Activated naive CD4-positive, alpha-beta T cell treated with anti-CD3 and anti-CD28 coated beads, Interleukin-2, amount 10 ng/mL, durations not matched to agents 7 days and 5 days (primary cell): ENCODE measurements around the gene SRI.
"Not testable (repeated sequence)": the region's sequence is repeated elsewhere in the genome, so short reads cannot be mapped to it uniquely, and the experiment has no call there.

Source experiments
- CTCF ChIA-PET: fragments of 350-600 bp; sonication (Branson Sonifier 250); formaldehyde crosslinking; loops from one replicate; lab custom pipeline; 2021; ENCODE audit warnings: antibody characterized with exemption; lab: Charles Lee
- DNase-seq: peaks from one replicate; pipeline ENCODE4 v3.0.0-alpha.2; 2020
- H3K27ac Mint-ChIP-seq: one replicate; pipeline ENCODE4 v1.8.0; 2021; ENCODE audit warnings: mild to moderate bottlenecking, moderate library complexity, mixed read lengths
- H3K27me3 Mint-ChIP-seq: one replicate; pipeline ENCODE4 v1.8.0; 2021; ENCODE audit warnings: mild to moderate bottlenecking, mixed read lengths
- H3K36me3 Mint-ChIP-seq: one replicate; pipeline ENCODE4 v1.8.0; 2021; ENCODE audit warnings: mixed read lengths
- H3K4me1 Mint-ChIP-seq: one replicate; pipeline ENCODE4 v1.8.0; 2021; ENCODE audit warnings: mixed read lengths
- H3K4me3 Mint-ChIP-seq: one replicate; pipeline ENCODE4 v1.8.0; 2021; ENCODE audit warnings: mild to moderate bottlenecking, moderate library complexity, mixed read lengths
- H3K9me3 Mint-ChIP-seq: one replicate; pipeline ENCODE4 v1.8.0; 2021; ENCODE audit warnings: mixed read lengths

The SRI gene

GRCh38 chr7:88184848-88185304 is 35.0 kb downstream of the SRI start:
- H3K27ac Mint-ChIP-seq: no peak overlapping the region

DNA sequence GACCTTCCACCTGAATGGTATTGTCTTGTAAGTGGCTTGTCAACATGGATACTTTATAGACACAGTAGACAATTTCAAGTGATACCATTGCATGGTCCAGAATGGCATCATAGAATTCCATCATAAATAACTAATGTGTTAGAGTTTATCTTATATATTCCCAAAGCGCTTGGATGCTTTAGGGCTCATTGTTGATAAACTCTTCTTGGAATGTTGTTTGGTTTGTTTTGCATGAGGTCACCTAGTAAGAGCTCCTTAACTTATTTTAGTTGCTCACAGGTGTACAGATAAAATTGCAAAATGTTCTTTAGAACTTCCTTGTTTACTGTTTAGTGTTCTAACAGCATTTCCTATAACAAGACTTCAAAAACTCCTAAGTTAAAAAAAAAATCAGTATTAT is 36.8 kb downstream of the SRI start:
- Mint-ChIP-seq H3K27ac (no peak overlapping the region), H3K27me3 (no peaks in the 10 kb centered on the region), H3K9me3 (no peaks in the 10 kb centered on the region), H3K4me3 (no peak overlapping the region), H3K36me3 (no peaks in the 10 kb centered on the region), H3K4me1 (no peaks in the 10 kb centered on the region)
- CTCF ChIA-PET: no interaction called here
- DNase-seq: no peak

More at GRCh38 chr7:88184848-88185304, 35.0 kb downstream of the SRI start:
- no peaks in the 10 kb centered on the region for H3K9me3 Mint-ChIP-seq
- no peaks in the 10 kb centered on the region for H3K27me3 Mint-ChIP-seq
- DNase-seq: no peak
- no peaks in the 10 kb centered on the region for H3K36me3 Mint-ChIP-seq
- H3K4me3 Mint-ChIP-seq: no peak overlapping the region
- CTCF ChIA-PET: no interaction called here
- H3K4me1 Mint-ChIP-seq: no peaks in the 10 kb centered on the region

- H3K27me3 Mint-ChIP-seq: no peaks in the 10 kb centered on the region
- no peak overlapping the region for H3K27ac Mint-ChIP-seq
- H3K4me1 Mint-ChIP-seq: no peaks in the 10 kb centered on the region
- H3K4me3 Mint-ChIP-seq: no peak overlapping the region
- H3K9me3 Mint-ChIP-seq: no peaks in the 10 kb centered on the region
- no peaks in the 10 kb centered on the region for H3K36me3 Mint-ChIP-seq
- CTCF ChIA-PET: no interaction called here
- DNase-seq: no peak
These were observed 43.6 kb downstream of the SRI start for GRCh38 chr7:88176190-88176589.

- Mint-ChIP-seq H3K27me3 (no peaks in the 10 kb centered on the region), H3K4me3 (no peak overlapping the region), H3K27ac (no peak overlapping the region), H3K4me1 (no peaks in the 10 kb centered on the region), H3K36me3 (no peaks in the 10 kb centered on the region), H3K9me3 (no peaks in the 10 kb centered on the region)
- CTCF ChIA-PET: no interaction called here
- no peak for DNase-seq
These were observed 47.0 kb downstream of the SRI start for GRCh38 chr7:88172842-88173241.

DNA sequence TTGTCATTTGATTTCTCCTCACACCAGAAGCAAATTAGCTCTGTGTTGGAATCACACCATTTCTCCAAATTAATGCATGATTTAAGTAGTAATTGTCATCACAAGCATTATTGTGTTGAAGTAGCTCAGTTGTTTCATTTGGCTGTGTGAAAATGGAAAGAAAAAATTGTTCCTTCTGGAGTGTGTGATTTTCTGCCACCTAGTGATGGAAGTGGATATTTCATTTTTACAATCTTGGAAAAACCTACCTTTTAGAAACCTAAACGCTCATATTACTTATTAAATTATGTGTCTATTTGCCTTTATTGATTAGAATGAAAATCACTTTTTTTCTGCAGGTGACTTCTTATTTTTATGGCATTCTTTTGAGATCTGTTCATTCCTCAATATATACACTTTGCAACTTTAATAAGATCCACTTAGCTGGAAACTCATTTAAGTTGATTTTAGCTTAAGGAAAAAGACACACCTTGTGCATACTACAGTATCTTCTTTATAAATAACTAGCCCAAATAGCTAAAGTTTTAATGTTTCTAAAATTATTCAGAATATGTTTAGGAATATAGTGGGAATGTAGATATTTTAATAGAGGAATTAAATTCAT is 50.0 kb downstream of the SRI start:
- no peak for DNase-seq
- Mint-ChIP-seq H3K9me3 (no peaks in the 10 kb centered on the region), H3K4me3 (no peak overlapping the region), H3K4me1 (no peaks in the 10 kb centered on the region), H3K27me3 (no peaks in the 10 kb centered on the region), H3K36me3 (no peaks in the 10 kb centered on the region), H3K27ac (no peak overlapping the region)
- CTCF ChIA-PET: interaction anchor here (0.7 to 2.6 kb wide), 8 partner anchors 21 to 664 kb away, joined by 3 to 10 read pairs (median 3); no protein-coding TSS in a partner anchor

DNA sequence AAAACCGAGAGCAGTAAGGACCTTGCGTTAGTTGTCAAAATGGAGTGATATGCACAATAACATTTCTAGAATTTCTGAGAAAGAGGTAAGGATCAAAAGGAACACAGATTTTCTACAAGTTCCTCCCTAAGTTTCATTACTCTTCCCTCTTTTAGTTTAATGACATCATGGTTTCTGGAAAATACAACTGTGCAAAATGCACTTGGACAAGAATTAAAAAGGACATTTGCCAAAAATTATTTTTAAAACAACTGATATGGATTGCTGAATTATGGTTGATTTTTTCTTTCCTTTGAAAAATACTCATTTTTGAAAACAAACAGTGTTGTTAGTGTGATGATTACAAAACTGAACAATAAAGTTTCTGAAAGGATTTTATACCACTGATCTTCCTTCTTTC is 52.1 kb downstream of the SRI start:
- CTCF ChIA-PET: interaction anchor here (0.9 kb wide), 1 partner anchor 369 kb away, joined by 3 read pairs; no protein-coding TSS in a partner anchor

GRCh38 chr7:88167223-88167622 is 52.6 kb downstream of the SRI start:
- H3K36me3 Mint-ChIP-seq: no peaks in the 10 kb centered on the region
- H3K9me3 Mint-ChIP-seq: no peaks in the 10 kb centered on the region
- CTCF ChIA-PET: interaction anchor here (0.6 to 0.9 kb wide), 2 partner anchors 261 to 369 kb away, joined by 3 read pairs; no protein-coding TSS in a partner anchor
- no peak overlapping the region for H3K4me3 Mint-ChIP-seq
- H3K4me1 Mint-ChIP-seq: no peaks in the 10 kb centered on the region
- H3K27me3 Mint-ChIP-seq: no peaks in the 10 kb centered on the region
- DNase-seq: no peak
- H3K27ac Mint-ChIP-seq: no peak overlapping the region

More for the DNA sequence above, 52.1 kb downstream of the SRI start:
- H3K27ac Mint-ChIP-seq: no peak overlapping the region
- H3K4me1 Mint-ChIP-seq: no peaks in the 10 kb centered on the region
- no peaks in the 10 kb centered on the region for H3K36me3 Mint-ChIP-seq
- H3K27me3 Mint-ChIP-seq: no peaks in the 10 kb centered on the region
- H3K9me3 Mint-ChIP-seq: no peaks in the 10 kb centered on the region
- H3K4me3 Mint-ChIP-seq: no peak overlapping the region
- DNase-seq: no peak

GRCh38 chr7:88165697-88166096 is 54.1 kb downstream of the SRI start:
- Mint-ChIP-seq H3K4me1 (no peaks in the 10 kb centered on the region), H3K27me3 (no peaks in the 10 kb centered on the region), H3K27ac (no peak overlapping the region), H3K4me3 (no peak overlapping the region), H3K36me3 (no peaks in the 10 kb centered on the region), H3K9me3 (no peaks in the 10 kb centered on the region)
- CTCF ChIA-PET: interaction anchor here (0.6 kb wide), 1 partner anchor 1521 kb away, joined by 3 read pairs; no protein-coding TSS in a partner anchor
- DNase-seq: no peak

DNA sequence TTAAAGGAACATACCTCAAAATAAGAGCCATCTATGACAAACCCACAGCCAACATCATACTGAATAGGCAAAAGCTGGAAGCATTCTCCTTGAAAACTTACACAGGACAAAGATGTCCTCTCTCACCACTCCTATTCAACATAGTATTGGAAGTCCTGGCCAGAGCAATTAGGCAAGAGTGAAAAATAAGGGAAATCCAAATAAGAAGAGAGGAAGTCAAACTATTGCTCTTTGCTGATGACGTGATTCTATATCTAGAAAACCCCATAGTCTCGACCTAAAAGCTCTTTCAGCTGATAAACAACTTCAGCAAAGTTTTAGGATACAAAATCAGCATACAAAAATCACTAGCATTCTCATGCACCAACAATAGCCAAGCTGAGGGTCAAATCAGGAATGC is 60.1 kb downstream of the SRI start:
- H3K36me3 Mint-ChIP-seq, H3K9me3 Mint-ChIP-seq, CTCF ChIA-PET, H3K27ac Mint-ChIP-seq, H3K4me1 Mint-ChIP-seq, H3K27me3 Mint-ChIP-seq, DNase-seq, H3K4me3 Mint-ChIP-seq: not testable (repeated sequence)

- no peaks in the 10 kb centered on the region for H3K36me3 Mint-ChIP-seq
- CTCF ChIA-PET: interaction anchor here (0.7 kb wide), 1 partner anchor 720 kb away, joined by 3 read pairs; no protein-coding TSS in a partner anchor
These were observed 63.5 kb downstream of the SRI start for GRCh38 chr7:88156356-88156755.

GRCh38 chr7:88155756-88156155 is 64.1 kb downstream of the SRI start:
- DNase-seq: no peak
- CTCF ChIA-PET: no interaction called here
- H3K27me3 Mint-ChIP-seq: no peaks in the 10 kb centered on the region
- H3K4me3 Mint-ChIP-seq: no peak overlapping the region
- no peaks in the 10 kb centered on the region for H3K4me1 Mint-ChIP-seq
- H3K36me3 Mint-ChIP-seq: no peaks in the 10 kb centered on the region
- no peak overlapping the region for H3K27ac Mint-ChIP-seq
- H3K9me3 Mint-ChIP-seq: peaks cover 7% of the 10 kb centered on the region

More at GRCh38 chr7:88156356-88156755, 63.5 kb downstream of the SRI start:
- H3K27ac Mint-ChIP-seq: no peak overlapping the region
- no peak overlapping the region for H3K4me3 Mint-ChIP-seq
- peaks cover 7% of the 10 kb centered on the region for H3K9me3 Mint-ChIP-seq
- no peaks in the 10 kb centered on the region for H3K4me1 Mint-ChIP-seq
- H3K27me3 Mint-ChIP-seq: no peaks in the 10 kb centered on the region
- DNase-seq: no peak
